ENCODE results near the gene UBE2J2.
A peak's percentile ranks its signal among the peaks of the same experiment; 100 is the strongest.

Gene UBE2J2

DNA sequence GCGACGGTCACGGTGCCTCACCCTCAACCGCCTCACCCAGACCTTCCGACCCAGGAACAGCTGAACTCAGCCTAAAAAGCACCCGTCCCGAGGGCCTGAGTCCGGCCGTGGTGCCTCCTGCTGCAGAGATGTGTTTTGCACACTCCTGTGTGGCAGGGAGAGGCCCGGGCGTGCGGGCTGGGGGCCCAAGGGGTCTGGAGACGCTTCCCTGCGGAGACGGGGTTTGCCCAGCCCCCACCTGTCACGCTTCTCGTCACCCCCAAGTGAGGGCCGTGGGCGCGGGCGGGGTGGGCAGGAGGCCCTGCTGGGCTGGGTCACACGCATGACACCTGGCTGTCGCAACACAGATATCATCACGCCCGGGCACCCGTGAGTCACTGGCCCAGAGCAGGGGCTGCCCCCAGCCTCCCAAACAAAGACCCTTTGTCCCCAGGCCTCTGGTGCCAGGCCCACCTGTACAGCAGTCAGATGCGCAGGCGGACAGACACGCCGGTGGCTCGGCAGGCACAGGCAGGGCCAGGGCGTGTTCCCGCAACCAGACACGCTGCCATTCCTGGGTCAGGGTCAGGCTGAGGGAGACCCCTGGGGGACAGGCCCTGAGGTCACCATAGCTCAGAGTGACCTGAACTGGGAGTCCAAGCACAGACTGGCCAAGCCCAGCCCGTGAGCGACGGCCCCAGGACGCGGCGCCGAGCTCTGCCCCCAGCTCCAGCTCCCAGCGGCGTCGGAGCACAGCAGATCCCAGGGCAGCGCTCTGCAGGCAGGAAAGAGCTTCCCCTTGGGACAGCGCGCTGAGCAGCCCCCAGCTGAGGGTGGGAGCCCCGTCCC is 35.6 kb downstream of the UBE2J2 start:
- no peak for DNase-seq

DNA sequence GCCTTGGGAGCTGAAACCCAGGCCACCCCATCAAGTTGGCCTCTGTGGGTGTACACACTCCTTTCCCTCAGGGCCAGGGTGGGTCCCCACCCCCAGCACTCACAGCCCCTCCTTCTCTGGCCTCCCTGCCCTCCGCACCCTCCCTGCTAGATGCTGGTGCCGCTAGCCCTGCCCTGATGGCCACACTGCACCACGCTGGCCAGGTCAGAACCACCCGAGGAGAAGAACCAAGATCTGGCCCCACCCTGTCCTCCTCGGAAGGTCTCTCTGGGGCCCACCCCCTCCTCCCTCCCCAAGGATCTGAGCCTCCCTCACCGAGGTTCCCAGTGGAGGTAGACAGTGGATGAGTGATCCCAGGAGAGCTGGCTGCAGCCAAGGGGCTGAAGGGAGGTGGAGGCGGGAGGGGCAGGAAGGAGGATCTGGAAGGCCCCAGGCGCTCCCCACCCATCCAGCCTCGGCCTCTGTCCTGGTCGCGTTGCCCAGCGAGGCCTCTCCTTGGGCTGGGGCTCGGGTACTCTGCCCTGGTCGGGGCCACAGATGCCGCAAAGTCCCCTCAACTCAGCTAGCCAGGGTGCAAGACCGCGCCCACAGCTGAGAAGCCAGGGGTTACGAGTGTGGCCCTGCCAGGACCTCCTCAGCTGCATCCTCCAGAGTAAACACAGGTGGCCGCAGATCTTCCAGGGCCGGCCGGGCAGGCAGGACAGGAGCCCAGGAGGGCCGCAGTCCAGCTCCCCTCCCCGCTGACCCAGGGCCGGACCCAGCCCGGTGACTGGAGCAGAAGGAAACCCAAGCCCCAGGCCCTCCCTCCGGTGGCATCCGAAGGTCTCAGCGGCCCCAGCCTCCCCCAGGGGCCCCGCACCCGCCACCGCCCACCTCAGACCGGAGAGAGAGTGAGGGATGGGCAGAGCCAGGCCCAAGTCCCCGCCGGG is 36.4 kb downstream of the UBE2J2 start:
- DNase-seq, result no peak

GRCh38 chr1:1236176-1236763 is 37.4 kb downstream of the UBE2J2 start:
- peak; percentile 92 for DNase-seq

DNA sequence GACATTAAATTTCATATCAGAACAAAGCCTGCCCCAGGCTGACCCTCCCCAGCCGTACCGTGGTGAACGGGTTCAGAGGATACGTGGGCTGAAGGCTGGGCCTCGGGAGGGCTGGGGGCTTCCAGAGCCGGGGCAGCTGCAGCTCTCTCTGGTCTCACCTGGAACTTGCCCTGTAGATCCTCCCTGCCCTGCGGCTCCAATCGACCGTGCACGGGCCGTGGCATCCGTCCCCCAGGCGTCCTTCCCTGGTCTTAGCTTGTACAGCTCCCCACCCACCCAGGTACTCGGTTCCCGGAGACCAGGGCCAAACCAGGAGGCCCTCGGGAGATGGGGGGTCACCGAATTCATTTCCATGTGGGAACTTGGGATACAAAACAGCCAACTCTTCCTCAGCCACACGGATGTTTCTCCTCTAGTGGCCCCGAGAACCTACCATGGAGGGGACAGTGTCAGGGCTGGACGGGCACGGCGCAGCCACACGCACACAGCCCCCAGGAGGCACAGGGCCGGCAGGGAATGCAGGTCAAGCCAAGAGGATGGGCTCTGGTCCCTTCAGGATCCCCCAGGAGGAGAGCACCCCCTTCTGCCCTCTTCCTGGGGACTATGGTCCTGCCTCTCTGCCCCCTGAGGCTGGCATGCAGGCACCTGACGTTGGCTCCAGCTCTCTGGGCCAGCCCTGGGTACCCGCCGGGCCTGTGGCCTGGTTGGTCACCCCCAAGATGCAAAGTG is 38.5 kb downstream of the UBE2J2 start:
- DNase-seq, result no peak

- no peak for DNase-seq
These were observed 39.4 kb downstream of the UBE2J2 start for GRCh38 chr1:1234180-1234808.

DNA sequence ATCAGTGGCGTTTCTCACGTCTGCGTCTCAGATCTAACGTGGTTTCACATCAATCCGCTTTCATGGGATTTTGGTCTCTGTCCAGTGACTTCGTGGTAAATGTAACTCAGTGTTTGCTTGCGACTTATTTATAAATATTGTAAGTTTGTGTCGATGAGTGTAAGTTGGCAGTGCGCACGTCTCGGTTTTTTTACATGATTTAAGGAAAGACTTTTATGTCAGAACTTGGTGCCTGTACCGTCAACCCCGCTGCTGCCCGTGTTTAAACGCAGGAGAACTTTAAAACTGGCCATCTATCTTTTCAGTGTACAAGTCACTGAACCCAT is 40.1 kb downstream of the UBE2J2 start:
- DNase-seq, result no peak

DNA sequence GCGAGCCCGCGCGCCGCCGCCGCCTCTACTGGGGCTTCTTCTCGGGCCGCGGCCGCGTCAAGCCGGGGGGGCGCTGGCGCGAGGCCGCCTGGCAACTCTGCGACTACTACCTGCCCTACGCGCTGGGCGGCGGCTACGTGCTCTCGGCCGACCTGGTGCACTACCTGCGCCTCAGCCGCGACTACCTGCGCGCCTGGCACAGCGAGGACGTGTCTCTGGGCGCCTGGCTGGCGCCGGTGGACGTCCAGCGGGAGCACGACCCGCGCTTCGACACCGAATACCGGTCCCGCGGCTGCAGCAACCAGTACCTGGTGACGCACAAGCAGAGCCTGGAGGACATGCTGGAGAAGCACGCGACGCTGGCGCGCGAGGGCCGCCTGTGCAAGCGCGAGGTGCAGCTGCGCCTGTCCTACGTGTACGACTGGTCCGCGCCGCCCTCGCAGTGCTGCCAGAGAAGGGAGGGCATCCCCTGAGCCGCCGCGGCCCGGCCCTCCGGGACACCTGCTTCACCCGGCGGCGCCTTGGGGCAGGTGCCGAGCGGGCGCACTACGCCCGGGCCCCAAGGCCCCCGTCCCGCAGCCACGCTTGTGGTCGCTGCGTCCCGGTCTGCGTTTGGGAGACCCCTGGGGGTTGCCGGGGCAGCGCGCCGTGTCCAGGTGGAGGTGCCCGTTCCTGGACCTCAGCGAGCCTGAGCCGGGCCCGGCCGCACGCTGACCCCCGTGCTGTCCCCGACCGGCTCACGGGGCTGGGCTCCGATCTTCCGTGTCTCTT is 40.7 kb downstream of the UBE2J2 start:
- DNase-seq, result no peak

DNA sequence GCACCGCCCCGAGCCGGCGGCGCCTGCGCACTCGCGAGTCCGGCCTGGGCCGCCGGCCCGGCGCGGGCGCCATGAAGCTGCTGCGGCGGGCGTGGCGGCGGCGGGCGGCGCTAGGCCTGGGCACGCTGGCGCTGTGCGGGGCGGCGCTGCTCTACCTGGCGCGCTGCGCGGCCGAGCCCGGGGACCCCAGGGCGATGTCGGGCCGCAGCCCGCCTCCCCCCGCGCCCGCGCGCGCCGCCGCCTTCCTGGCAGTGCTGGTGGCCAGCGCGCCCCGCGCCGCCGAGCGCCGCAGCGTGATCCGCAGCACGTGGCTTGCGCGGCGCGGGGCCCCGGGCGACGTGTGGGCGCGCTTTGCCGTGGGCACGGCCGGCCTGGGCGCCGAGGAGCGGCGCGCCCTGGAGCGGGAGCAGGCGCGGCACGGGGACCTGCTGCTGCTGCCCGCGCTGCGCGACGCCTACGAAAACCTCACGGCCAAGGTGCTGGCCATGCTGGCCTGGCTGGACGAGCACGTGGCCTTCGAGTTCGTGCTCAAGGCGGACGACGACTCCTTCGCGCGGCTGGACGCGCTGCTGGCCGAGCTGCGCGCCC is 41.4 kb downstream of the UBE2J2 start, which contains the start of gene B3GALT6:
Gene B3GALT6 (plus strand): TSS at position 30 of the 588 bp plus-strand sequence. CDS start 42 bp downstream, at position 72.
- DNase-seq, result no peak

DNA sequence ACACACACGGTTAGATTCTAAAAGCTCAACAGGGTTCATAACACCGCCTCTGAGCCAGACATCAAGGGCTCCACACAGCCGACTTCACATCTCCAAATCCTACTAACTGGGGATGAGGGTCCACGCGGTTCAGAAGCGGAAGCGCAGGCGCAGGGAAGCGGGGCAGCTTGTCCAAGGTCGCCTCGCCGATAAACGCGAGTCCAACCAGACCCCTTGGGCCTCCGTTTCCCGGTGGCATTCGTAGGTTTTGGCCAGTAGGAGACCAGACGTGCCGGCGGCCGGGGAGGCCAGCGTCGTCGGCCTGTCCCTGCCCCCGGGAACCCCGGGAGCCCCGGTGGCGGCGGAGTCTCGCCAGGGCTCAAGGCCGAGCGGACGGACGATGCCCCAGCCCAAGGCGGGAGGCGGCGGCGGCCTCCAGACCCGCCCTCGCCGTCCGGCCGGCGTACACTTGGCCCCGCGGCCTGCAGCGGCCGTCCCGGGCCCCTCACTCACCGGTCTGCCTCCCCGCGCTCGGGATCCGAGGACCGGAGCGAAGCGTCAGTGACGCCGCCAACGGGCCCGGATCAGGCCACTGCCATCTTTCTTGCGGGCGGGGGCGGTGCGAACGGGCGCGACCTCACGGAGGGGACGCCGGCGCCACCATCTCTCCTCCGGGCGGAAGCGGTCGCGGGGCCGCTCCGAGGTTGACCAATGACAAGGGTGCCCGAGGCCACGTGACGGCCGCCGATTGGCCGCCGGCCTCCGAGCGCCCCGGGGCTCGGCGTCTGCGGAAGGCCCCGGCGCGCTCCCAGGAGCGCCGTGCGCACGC is 42.0 kb downstream of the UBE2J2 start, which contains the start of gene SDF4:
Gene SDF4 (minus strand): TSS at position 602 of the 808 bp plus-strand sequence. CDS start 3,229 bp downstream, outside the sequence.
- DNase-seq, result peak; percentile 100

DNA sequence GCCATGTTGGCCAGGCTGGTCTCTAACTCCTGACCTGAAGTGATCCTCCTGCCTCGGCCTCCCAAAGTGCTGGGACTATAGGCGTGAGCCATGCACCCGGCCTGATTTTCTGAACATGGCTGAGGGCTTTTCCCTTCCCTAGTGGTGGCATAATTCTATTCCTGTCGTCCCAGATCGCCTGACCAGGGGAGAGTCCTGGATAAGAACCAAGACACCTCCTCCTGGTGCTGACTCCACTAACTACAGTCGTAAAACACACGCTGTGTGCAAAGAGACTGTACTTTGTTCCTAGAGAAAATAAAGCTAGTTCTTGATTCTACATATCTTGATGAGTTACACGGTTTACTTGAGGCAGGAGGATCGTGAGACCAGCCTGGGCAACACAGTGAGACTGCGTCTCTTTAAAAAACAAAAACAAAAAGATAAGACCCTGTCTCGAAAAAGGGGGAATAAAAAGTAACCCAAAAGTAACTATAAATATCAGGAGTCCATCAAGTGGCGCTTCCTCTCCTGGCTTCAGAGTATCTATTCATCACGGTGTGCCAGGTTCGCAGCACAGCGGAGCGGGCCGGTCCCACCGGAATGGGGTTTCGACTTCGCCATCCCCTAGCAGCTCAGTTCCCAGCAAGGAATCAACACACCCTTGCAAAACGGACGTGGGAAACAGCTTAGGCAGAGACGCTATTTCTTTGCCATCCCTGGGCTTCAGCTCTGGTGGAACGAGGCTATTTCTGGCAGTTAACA is 42.8 kb downstream of the UBE2J2 start:
- DNase-seq, result peak; percentile 71

DNA sequence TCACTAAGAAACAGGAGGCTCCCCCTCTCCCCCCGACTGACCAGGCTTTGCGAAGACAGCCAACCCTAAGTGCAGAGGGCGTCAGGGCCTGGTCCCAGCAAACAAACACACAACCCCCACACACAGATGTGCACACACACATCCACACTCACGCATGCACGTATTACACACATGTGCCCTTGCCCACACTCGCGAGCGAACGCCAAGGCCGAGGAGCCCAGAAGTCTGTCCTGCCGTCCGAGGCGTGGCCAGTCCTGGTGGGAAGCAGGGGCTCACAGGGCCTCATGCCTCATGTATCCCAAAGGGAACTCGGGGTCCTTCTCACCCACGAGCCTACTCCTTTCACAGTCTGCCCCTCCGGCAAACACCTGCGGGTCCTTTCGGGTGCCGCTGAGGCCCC is 43.9 kb downstream of the UBE2J2 start:
- DNase-seq, result no peak

DNA sequence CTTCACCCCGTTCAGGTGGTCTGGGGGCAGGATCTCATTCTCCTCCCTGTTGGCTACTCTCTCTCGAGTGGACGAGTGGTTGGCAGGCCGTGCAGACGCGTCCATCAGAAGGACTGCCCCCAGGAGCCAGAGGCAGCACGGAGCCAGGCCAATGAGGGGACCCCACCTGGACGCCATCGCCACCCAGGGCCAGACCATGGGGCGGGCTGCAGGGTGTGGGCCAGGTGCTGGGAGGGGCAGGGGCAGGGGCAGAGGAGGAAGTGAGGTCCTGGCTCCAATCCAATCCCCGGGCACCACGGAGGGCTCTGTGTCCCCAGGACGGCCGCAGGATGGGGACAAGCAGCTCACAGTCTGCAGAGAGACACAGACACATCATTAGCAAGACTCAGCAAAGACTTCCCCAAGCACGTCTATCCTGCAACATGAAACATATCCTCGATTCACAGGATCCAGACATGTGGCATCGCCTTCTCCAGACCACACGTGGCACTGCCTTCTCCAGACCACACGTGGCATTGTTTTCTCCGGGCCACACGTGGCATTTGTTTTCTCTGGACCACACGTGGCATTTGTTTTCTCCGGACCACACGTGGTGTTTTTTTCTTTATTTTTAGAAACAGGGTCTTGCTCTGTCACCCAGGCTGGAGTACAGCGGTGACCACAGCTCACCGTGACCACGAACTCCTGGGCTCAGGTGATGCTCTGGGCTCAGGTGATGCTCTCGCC is 44.9 kb downstream of the UBE2J2 start:
- no peak for DNase-seq

GRCh38 chr1:1228187-1228586 is 45.5 kb downstream of the UBE2J2 start:
- DNase-seq, result no peak

DNA sequence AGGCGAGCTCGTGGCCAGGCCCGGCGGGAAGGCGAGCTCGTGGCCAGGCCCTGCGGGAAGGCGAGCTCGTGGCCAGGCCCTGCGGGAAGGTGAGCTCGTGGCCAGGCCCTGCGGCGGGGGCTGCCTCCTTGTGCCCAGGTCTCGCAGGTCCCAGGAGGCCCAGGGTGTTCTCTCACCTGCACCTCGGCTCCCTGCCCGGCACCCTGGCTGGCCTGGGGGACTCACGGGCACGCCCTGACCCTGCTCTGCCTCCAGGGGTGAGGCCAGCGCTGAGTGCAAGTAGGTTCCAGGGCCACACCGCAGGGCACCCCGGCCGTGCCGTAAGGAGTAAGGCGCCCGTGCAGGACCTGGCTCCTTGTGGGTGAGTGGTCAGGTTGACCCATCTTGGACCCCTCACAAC is 46.3 kb downstream of the UBE2J2 start:
- DNase-seq, result no peak

DNA sequence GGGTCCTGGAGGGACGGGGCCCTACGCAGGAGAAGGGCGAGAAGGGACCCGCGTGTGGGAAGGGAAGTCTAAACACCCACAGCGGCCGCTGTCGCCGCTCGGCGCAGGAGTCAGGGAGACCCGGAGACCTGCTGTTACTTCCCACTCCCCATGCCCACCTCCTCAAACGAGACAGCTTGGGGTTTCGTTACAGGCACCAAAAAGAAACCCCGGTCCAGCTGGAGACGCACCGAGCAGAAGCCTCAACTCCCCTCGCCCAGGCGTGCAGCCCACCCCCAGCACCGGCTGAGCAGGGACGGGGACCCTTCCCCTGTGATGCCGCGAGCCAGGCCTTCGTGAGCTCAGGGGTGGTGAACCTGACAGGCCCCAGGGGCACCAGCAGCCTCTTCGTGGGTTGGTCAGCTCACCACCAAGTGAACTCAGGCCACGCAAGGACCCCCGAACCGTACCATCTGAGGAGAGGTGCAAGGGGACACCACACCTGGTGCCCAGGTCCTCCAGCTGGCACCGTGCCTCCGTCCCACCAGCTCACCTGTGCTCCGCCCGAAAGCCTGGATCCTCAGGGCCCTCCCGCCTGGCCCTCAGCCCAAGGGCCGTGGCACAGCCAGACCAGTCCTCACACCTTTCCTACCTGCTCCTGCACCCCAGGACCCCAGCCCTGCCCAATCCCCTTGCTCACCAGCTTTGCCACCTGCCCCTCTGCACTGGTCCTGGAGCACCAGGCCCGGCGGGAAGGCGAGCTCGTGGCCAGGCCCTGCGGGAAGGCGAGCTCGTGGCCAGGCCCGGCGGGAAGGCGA is 46.9 kb downstream of the UBE2J2 start:
- DNase-seq, result no peak

DNA sequence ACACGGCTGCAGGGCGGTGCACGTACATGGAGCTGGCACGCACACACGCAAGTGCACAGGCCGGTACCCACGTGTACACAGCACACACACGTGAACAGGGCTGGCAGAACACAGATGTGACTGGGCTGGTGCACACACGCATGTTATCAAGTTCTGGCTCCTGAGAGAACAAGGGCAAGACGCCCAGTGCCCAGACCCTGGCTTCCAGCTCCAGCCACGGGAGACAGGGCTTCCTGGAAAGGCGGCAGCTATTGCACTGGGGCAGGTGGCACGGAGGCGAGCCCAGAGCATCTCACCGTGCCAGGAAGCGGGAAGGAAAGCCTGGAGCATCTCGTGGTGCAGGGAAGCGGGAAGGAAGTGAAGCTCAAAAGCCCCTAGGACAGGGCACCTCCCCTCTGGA is 47.7 kb downstream of the UBE2J2 start:
- no peak for DNase-seq

DNA sequence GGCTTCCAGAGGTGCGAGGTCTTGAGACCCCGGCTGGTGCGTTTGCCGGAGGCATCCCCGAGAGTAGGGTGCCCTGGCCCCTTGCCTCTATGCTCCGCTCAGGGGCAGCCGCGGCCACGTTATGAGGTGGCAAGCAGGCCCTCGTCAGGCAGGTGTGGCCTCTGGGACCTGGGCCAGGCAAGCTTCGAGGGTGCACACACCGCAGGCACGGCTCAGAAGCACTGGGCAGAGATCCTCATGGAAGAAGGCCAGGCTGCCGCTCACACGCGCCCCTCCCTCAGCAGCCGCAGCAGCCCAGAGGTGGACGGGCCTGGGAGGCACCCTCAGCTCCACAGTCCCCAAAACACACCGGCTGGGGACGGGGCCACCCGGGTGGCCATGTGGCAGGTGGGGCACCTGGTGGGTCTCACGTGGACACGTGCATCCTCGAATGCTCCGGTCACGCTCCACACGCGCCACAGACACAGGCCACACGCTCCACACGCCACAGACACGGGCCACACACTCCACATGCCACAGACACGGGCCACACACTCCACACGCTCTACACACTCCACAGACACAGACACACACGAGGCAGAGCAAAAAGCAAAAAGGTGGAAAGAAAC is 48.3 kb downstream of the UBE2J2 start:
- DNase-seq, result no peak
